ENCODE measurements around the gene ALOX12B.

Gene ALOX12B

GRCh38 chr17:8068736-8069586 is 18.6 kb downstream of the ALOX12B start:
- in situ Hi-C loops (cut with MboI; ENCODE audit: low sequenced_read_pairs): loop anchor here (25.0 kb wide), 1 partner anchor 693 kb away; the partner anchor contains the start of gene SPDYE4

DNA sequence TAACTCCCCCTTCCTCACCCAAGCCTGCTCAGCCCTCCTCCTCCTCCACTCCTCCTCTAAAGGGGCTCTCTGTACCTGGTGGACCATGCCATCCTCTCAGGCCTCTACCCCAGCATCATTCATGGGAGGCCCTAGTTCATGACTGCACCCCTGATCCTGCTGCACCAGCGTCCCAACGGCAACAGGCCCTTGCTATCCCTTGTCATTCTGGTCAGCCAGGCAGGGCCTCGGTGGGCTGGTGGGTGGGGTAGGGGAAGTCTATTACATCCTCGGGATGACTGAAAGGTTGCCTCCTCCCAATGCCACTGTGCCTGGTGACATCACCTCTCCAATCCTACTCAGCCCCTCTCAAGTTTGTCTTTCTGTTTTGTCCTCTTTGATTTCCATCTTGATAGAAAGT is 19.7 kb downstream of the ALOX12B start:
- in situ Hi-C loops (cut with MboI; ENCODE audit: low sequenced_read_pairs): loop anchor here (25.0 kb wide), 1 partner anchor 694 kb away; the partner anchor contains the start of gene SPDYE4

DNA sequence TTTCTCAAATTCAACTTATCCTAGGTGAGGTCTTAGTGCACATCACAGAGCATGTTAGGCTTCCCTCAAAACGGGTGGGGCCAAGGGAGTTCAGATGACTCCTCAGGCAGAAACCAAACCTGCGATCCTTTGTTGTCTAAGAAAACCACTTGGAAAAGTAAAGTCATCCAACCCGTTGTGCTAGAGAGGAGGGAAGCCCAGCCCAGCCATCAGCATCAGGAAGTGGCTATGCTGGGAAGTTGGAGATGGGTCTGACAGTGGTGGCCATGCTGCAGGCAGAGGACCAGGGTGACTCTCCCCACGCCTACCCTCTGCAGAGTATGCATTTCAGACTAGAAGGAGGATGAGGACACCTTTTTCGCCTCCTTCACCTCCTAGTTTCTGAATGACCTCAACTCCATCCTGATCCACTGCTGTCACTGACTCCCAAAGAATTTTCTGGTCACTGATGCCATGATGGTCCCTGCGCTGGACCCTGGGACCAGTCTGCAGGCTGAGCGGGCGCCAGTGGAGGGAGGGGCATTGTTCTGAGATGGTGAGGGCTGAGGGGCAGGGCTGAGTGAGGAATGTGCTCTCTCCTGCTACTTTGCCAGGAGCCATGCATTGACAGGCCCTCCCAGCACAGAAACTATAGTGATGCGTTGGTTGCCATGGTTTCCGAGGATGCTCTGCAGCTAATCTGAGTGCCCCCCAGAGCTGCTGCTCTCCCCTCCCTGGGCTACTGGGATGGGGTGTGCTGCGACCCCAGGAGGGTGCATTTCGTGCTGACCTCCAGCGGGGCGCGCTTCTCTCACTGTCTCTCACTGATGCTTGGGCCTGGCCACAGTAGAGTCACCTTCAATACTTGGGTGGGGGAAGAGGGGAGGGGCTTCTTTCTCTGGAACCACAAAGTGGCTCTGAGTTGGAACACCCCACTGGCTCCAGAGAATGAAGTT is 20.4 kb downstream of the ALOX12B start:
- in situ Hi-C loops (cut with MboI; ENCODE audit: low sequenced_read_pairs): loop anchor here (25.0 kb wide), 1 partner anchor 695 kb away; the partner anchor contains the start of gene SPDYE4

DNA sequence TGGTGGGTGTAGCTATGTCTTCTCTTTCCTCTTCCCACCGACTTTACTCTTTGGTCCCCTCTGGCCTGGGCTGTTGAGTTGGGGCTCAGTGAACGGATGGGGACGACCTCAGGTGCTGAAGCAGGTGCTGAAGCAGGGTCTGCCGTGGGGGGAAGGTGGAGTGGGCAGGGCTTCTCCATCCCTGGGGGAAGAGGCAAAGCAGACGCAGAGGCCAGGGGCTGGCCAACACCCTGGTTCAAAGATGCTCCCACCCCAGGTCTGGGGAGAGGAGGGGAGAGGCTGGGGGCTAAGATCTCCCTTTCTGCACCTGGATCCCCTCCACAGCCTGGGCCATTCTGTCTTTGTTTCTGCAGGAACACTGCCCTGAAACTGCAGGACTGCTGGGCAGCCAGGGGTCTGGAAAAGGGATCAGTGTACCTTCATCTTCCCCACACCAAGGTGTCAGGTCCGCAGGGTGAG is 22.9 kb downstream of the ALOX12B start:
- in situ Hi-C loops (cut with MboI; ENCODE audit: low sequenced_read_pairs): loop anchor here (25.0 kb wide), 1 partner anchor 698 kb away; the partner anchor contains the start of gene SPDYE4

GRCh38 chr17:8063761-8064534 is 23.6 kb downstream of the ALOX12B start:
- in situ Hi-C loops (cut with MboI; ENCODE audit: low sequenced_read_pairs): loop anchor here (25.0 kb wide), 1 partner anchor 698 kb away; the partner anchor contains the start of gene SPDYE4

GRCh38 chr17:8062807-8063483 is 24.6 kb downstream of the ALOX12B start:
- in situ Hi-C loops (cut with MboI; ENCODE audit: low sequenced_read_pairs): loop anchor here (25.0 kb wide), 1 partner anchor 699 kb away; the partner anchor contains the start of gene SPDYE4

DNA sequence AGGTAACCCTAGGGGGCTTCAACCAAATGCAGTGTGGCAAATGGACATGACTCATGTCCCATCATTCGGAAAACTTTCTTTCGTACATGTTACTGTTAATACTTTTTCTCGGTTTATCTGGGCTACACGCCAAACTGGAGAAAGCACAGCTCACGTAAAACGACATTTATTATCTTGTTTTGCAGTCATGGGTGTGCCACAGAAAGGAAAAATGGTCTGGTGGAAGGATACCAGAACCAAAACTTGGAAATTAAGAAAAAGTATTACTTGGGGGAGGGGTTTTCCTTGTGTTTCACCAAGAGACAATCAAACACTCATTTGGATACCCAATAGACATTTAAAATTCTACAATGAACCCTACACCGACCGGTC is 25.1 kb downstream of the ALOX12B start:
- in situ Hi-C loops (cut with MboI; ENCODE audit: low sequenced_read_pairs): loop anchor here (25.0 kb wide), 1 partner anchor 700 kb away; the partner anchor contains the start of gene SPDYE4

DNA sequence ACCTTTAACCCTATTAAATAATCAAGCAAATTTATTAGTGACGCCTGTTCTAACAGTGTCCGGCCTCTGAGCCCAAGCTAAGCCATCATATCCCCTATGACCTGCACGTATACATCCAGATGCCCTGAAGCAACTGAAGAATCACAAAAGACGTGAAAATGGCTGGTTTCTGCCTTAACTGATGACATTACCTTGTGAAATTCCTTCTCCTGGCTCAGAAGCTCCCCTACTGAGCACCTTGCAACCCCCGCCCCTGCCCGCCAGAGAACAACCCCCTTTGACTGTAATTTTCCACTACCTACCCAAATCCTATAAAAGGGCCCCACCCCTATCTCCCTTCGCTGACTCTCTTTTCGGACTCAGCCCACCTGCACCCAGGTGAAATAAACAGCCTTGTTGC is 25.7 kb downstream of the ALOX12B start:
- in situ Hi-C loops (cut with MboI; ENCODE audit: low sequenced_read_pairs): loop anchor here (25.0 kb wide), 1 partner anchor 700 kb away; the partner anchor contains the start of gene SPDYE4

DNA sequence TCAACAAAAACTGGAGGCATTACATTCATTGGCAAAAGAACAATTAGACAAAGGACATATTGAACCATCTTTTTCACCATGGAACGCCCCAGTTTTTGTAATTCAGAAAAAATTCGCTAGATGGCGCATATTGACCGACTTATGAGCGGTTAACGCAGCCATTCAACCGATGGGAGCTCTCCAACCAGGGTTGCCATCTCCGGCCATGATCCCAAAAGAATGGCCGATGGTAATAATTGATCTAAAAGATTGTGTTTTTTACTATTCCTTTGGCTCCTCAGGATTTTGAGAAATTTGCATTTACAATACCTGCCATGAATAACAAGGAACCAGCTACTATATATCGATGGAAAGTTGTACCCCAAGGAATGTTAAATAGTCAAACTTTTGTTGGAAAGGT is 27.2 kb downstream of the ALOX12B start:
- in situ Hi-C loops (cut with MboI; ENCODE audit: low sequenced_read_pairs): loop anchor here (25.0 kb wide), 1 partner anchor 702 kb away; the partner anchor contains the start of gene SPDYE4

GRCh38 chr17:8059131-8059530 is 28.4 kb downstream of the ALOX12B start:
- in situ Hi-C loops (cut with MboI; ENCODE audit: low sequenced_read_pairs): loop anchor here (25.0 kb wide), 1 partner anchor 703 kb away; the partner anchor contains the start of gene SPDYE4

GRCh38 chr17:8057691-8058114 is 29.8 kb downstream of the ALOX12B start:
- in situ Hi-C loops (cut with MboI; ENCODE audit: low sequenced_read_pairs): loop anchor here (25.0 kb wide), 1 partner anchor 705 kb away; the partner anchor contains the start of gene SPDYE4

- in situ Hi-C loops (cut with MboI; ENCODE audit: low sequenced_read_pairs): loop anchor here (25.0 kb wide), 1 partner anchor 705 kb away; the partner anchor contains the start of gene SPDYE4
Measured at GRCh38 chr17:8056976-8057625, 30.4 kb downstream of the ALOX12B start.

DNA sequence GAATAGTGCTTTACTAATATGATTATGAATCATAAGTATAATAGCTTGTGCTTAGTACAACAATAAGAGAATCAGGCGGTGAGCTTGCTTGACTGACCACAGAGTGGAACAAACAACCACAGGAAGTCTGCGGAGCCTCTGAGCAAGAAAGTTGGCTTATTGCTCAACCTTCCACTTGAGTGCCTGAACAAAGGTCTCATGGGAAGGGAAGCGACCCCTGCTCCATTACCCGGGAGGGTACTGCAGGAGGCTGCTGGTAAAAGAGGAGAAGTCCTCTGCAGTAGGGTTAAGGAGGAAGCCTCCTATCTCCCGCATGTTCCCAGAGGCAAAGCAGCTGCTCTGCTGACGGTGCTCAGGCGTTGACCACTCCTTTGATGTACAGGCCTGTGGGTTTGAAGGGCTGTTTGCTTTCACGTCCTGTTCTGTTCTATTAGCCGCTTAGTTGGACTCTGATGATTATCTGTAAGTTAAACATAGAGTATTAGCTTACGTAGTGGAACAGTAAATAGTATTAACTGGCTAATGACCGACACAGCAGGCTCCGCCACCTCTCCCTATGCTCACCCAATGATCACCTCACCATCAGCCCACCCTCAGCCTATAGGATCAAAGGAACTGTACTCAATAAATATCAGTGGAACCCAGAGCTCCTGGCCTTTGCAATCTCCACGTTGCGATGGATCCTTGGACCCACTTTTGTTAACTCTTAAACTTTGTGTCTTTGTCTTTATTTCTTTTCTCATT is 31.1 kb downstream of the ALOX12B start:
- in situ Hi-C loops (cut with MboI; ENCODE audit: low sequenced_read_pairs): loop anchor here (25.0 kb wide), 1 partner anchor 706 kb away; the partner anchor contains the start of gene SPDYE4

- in situ Hi-C loops (cut with MboI; ENCODE audit: low sequenced_read_pairs): loop anchor here (25.0 kb wide), 1 partner anchor 706 kb away; the partner anchor contains the start of gene SPDYE4
Measured at GRCh38 chr17:8055851-8056231, 31.7 kb downstream of the ALOX12B start.

DNA sequence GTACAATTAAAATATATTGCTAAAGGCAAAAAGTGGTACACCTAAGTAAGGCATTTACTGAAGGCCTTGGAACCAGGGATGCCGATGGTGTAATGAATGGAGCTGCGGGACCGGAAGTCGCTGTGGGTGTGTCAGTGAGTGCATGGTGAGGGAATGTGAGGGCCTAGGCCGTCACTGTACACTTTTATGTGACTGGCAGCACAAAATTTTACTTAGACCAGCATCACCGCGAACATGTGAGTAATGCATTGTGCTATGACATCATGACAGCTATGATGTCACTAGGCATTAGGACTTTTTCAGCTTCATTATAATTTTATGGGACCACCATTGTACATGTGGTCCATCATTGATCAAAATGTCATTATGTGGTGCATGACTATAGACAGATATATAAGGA is 33.9 kb downstream of the ALOX12B start:
- in situ Hi-C loops (cut with MboI; ENCODE audit: low sequenced_read_pairs): loop anchor here (25.0 kb wide), 1 partner anchor 709 kb away; the partner anchor contains the start of gene SPDYE4

DNA sequence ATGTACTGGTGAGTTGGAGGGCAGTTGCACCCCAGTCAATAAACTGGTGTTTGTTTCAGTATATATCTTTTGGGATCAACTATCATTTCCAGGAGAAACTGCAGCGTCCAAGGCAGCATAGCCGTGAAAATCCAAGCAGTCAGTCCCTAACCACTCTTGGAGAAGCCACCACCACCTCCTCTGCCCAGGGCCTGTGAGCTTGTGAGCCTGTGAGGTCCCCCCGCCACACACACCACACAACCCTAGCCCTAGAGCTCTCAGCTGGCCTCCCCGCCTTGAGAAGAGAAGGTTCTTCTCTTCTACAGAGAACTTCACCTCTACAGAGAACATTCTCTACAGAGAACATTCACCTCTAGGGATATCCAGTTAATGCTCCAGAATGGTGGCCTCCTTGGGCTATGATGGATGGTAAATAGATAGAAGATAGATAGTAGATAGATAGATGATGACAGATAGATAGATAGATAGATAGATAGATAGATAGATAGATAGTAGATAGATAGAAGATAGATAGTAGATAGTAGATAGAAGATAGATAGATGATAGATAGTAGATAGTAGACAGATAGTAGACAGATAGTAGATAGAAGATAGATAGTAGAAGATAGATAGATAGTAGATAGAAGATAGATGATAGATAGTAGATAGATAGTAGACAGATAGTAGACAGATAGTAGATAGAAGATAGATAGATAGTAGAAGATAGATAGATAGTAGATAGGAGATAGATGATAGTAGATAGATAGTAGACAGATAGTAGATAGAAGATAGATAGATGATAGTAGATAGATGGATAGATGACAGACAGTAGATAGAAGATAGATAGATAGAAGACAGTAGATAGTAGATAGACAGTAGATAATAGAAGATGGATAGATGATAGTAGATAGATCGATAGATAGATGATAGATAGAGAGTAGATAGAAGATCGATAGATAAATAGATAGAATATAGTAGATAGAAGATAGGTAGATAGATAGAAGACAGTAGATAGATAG is 35.0 kb downstream of the ALOX12B start:
- in situ Hi-C loops (cut with MboI; ENCODE audit: low sequenced_read_pairs): loop anchor here (25.0 kb wide), 1 partner anchor 710 kb away; the partner anchor contains the start of gene SPDYE4
